MV-4-11 (cell line): Measurements from ENCODE around the gene RUNDC3A.
"Not testable (repeated sequence)": the region's sequence is repeated elsewhere in the genome, so short reads cannot be mapped to it uniquely, and the experiment has no call there.

Experiments
- DNase-seq: peaks from one replicate; lab custom pipeline; 2025; lab: John Stamatoyannopoulos, UW

Gene RUNDC3A

GRCh38 chr17:44360144-44360533 lies 51.7 kb downstream of the RUNDC3A start:
- DNase-seq = no peak

GRCh38 chr17:44360826-44361225 lies 52.4 kb downstream of the RUNDC3A start:
- DNase-seq = no peak

GRCh38 chr17:44361292-44362260 lies 53.2 kb downstream of the RUNDC3A start:
- no peak for DNase-seq

- no peak for DNase-seq
These were observed 54.1 kb downstream of the RUNDC3A start for GRCh38 chr17:44362459-44362948.

- no peak for DNase-seq
These were observed 54.7 kb downstream of the RUNDC3A start for GRCh38 chr17:44362949-44363612.

- peak; percentile 31 for DNase-seq
These were observed 55.3 kb downstream of the RUNDC3A start, which contains the start of gene FAM171A2 for GRCh38 chr17:44363613-44364159. TSS of gene FAM171A2 (minus strand) at chr17:44363853. CDS start at chr17:44363714, 139 bp downstream.

GRCh38 chr17:44365051-44365450 lies 56.6 kb downstream of the RUNDC3A start:
- DNase-seq = not testable (repeated sequence)

GRCh38 chr17:44367231-44367979 lies 59.0 kb downstream of the RUNDC3A start:
- DNase-seq = no peak
